OCI-LY1 (cell line): ENCODE measurements around the gene RPL21.

Source experiments
- CTCF ChIP-seq: fragments of 200-600 bp; sonication (generic), shearing (Covaris generic); IDR thresholded peaks from 2 replicates; pipeline ENCODE4 v1.5.1; 2017; ENCODE audit warnings: mild to moderate bottlenecking, antibody characterized with exemption, low read length, moderate library complexity, mixed read lengths
- EZH2 ChIP-seq: fragments of 200-600 bp; sonication (generic), shearing (Covaris generic); IDR thresholded peaks from 2 replicates; pipeline ENCODE4 v1.8.0; 2017; ENCODE audit warnings: borderline replicate concordance, mixed run types, mild to moderate bottlenecking, antibody characterized with exemption, low read length, moderate library complexity, mixed read lengths

GRCh38 chr13:27257233-27257568, 5.8 kb downstream of the RPL21 start:
- TF ChIP-seq CTCF = no peak
- no peak for TF ChIP-seq EZH2
